Endothelial cell (in vitro differentiated cells): Measurements from ENCODE around the gene VAC14. TPM values are rescaled to one million over a fixed set of nuclear protein-coding genes. Genes with fewer than 3 reads are reported as not detected.

Experiments used
- DNase-seq: peaks from one replicate; pipeline ENCODE4 v3.0.0; 2021; ENCODE audit warnings: low spot score
- H3K27ac Mint-ChIP-seq: one replicate; pipeline ENCODE4 v1.8.0; 2021; ENCODE audit warnings: mixed read lengths, inconsistent platforms; ENCODE audit not compliant: unreplicated experiment
- H3K27me3 Mint-ChIP-seq: one replicate; pipeline ENCODE4 v1.8.0; 2021; ENCODE audit warnings: mild to moderate bottlenecking, moderate library complexity, mixed read lengths, inconsistent platforms; ENCODE audit not compliant: unreplicated experiment
- H3K36me3 Mint-ChIP-seq: one replicate; pipeline ENCODE4 v1.8.0; 2021; ENCODE audit warnings: mild to moderate bottlenecking, low read depth, mixed read lengths, inconsistent platforms; ENCODE audit not compliant: unreplicated experiment
- H3K4me1 Mint-ChIP-seq: one replicate; pipeline ENCODE4 v1.8.0; 2021; ENCODE audit warnings: mild to moderate bottlenecking, mixed read lengths, inconsistent platforms; ENCODE audit not compliant: unreplicated experiment
- H3K4me3 Mint-ChIP-seq: one replicate; pipeline ENCODE4 v1.8.0; 2021; ENCODE audit warnings: mild to moderate bottlenecking, mixed read lengths, inconsistent platforms; ENCODE audit not compliant: unreplicated experiment
- H3K9me3 Mint-ChIP-seq: one replicate; pipeline ENCODE4 v1.8.0; 2021; ENCODE audit warnings: mixed read lengths, inconsistent platforms; ENCODE audit not compliant: unreplicated experiment
- total RNA-seq: library from RNA; stranded (reverse); fragmentation: NEBNext Ultra II Directional; extraction: Animal tissue kit (Norgen Biotek cat#: 25700); gene quantifications from one replicate; pipeline ENCODE4 v1.2.1, GENCODE V29; 2021; ENCODE audit not compliant: unreplicated experiment
- TF ChIP-seq, protein P1 (sequence below): fragments of 200-600 bp; sonication (generic); IDR thresholded peaks from one replicate; pipeline ENCODE4 v1.5.0; 2021; ENCODE audit warnings: antibody characterized with exemption; ENCODE audit not compliant: unreplicated experiment

Gene VAC14
- total RNA-seq, 1 donor from 2014 or later: 35.6 TPM

DNA sequence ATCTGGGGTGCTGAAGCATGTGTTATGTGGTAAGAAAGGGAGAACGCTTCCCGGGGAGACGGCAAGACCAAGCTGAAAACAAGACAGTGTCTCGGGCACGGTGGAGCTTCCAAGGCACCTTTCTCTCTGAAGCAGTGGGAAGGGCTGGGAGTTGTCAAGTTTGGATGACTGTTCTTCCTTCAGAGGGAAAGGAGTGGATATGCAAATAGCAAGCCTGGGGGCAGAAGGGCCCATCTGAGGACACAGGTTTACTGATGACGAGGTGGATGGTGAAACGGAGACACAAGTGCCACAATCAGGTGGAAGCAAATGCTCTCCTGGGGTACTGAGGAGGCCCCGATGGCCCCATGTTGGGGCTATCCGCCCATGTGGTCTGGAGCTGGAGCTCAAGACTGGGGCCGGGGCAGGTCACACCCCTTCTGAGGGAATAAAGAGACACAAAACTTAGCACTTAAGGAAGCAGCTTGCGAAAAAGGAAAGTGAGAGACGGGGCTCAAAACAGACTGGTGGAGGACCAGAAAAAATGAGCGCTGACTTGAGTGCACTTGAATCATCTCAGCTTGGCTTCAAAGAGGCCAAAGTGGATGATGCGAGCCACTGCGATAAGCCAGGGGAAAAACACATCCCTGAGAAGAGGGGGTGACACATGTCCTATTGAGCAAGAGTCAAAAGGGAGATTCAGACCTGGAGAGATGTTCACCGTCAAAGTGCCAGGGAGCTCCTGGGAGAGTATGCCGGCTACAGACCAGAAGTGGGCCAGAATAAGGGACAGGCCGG is 80.3 kb downstream of the VAC14 start:
- H3K4me1 Mint-ChIP-seq: peaks cover 19% of the 10 kb centered on the region
- peaks cover 7% of the 10 kb centered on the region for H3K9me3 Mint-ChIP-seq
- H3K27ac Mint-ChIP-seq: peak overlapping the region; percentile 30
- H3K27me3 Mint-ChIP-seq: peaks cover 7% of the 10 kb centered on the region
- TF ChIP-seq, protein P1, sequence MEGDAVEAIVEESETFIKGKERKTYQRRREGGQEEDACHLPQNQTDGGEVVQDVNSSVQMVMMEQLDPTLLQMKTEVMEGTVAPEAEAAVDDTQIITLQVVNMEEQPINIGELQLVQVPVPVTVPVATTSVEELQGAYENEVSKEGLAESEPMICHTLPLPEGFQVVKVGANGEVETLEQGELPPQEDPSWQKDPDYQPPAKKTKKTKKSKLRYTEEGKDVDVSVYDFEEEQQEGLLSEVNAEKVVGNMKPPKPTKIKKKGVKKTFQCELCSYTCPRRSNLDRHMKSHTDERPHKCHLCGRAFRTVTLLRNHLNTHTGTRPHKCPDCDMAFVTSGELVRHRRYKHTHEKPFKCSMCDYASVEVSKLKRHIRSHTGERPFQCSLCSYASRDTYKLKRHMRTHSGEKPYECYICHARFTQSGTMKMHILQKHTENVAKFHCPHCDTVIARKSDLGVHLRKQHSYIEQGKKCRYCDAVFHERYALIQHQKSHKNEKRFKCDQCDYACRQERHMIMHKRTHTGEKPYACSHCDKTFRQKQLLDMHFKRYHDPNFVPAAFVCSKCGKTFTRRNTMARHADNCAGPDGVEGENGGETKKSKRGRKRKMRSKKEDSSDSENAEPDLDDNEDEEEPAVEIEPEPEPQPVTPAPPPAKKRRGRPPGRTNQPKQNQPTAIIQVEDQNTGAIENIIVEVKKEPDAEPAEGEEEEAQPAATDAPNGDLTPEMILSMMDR: no peak
- no peak for DNase-seq
- H3K36me3 Mint-ChIP-seq: peaks cover 34% of the 10 kb centered on the region
- peak overlapping the region; percentile 65 for H3K4me3 Mint-ChIP-seq

DNA sequence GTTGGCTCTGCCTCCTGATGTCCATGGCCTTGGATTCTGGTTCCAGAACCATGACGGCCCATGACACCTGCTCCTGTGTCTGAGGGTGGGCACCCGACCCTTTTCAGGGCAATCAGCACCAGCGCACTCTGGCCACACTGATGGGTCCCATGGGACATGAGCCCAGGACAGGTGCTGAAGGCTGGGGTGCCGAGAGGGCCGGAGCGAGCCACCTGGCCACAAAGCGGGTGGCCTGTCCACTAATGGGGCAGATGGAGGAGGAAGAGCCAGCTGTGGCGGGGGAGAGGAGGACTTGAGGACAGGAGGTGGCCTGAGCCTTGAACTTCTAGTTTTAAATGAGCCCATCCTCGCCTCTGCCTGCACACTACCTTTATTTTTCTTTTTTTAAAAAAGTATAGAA is 83.9 kb downstream of the VAC14 start:
- Mint-ChIP-seq H3K4me1 (peaks cover 37% of the 10 kb centered on the region), H3K27ac (no peak overlapping the region), H3K4me3 (no peak overlapping the region)

DNA sequence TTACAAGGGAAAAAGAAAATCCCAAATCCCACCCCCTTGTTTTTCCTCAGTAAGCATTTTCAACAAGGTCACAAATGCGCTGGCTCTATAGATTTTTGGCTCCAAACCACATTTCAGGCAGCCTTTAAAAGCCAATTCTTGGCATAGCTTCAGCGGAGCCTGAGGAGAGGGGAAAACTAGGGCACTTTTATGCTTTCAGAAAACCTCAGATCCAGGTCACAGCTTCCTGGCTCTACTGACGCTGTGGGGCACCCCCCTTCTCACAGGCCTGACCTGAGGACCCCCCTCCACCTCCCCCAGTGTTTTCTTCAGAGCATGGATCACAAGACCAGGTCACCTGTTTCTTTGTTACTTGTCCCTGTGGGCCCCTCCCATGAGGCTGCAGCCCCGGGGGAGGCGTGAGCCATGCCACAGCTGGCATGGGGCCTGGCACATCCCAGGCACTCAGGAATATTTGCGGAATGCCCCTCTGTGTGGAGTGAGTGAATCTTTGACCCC is 85.0 kb downstream of the VAC14 start:
- TF ChIP-seq, protein P1: no peak
- Mint-ChIP-seq H3K27ac (no peak overlapping the region), H3K4me3 (no peak overlapping the region), H3K27me3 (peaks cover 6% of the 10 kb centered on the region), H3K4me1 (peaks cover 40% of the 10 kb centered on the region), H3K36me3 (peaks cover 19% of the 10 kb centered on the region), H3K9me3 (peaks cover 7% of the 10 kb centered on the region)
- no peak for DNase-seq

More for the DNA sequence above, 83.9 kb downstream of the VAC14 start:
- Mint-ChIP-seq H3K27me3 (peaks cover 7% of the 10 kb centered on the region), H3K36me3 (peaks cover 29% of the 10 kb centered on the region), H3K9me3 (peaks cover 7% of the 10 kb centered on the region)
- TF ChIP-seq, protein P1: no peak
- no peak for DNase-seq

DNA sequence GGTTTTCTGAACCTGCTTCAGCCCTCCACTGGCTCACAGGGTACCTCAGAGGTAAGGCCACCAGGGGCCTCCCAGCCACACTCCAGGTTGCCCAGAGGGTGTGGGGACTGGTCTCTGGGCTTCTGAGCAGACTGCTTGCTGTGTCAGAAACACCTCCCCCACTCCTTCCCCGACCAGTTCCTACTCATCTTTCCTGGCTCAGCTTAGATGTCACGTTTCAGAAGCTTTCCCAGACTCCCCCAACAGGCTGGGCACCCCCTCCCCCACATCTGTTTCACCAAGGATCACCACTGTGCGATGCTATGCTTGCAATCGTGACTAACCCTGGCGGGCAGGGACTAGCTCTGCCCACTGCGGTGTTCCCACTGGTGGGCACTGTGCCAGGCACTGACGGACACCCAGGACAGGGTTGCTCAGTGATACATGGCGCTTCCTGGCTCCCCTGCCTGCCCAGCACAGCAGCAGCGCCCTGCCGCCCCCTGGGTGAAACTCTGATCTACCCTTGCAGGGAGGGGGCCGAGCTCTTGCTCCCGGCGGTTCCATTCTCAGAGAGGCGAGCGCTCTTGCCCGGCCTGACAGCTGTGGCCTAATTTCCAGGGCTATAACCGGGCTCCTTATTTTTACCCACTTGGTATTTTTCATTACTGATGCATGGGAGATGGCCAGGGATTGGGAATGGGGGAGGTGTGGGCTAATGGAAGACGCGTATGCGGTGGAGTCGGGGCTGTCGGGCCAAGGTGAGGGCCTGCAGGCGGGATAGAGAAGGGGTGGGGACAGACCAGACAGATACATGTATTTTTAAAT is 85.7 kb downstream of the VAC14 start:
- H3K36me3 Mint-ChIP-seq: peaks cover 13% of the 10 kb centered on the region
- no peak for DNase-seq
- TF ChIP-seq, protein P1: no peak
- peaks cover 41% of the 10 kb centered on the region for H3K4me1 Mint-ChIP-seq
- H3K4me3 Mint-ChIP-seq: no peak overlapping the region
- peaks cover 1% of the 10 kb centered on the region for H3K27me3 Mint-ChIP-seq
- H3K9me3 Mint-ChIP-seq: peaks cover 7% of the 10 kb centered on the region
- no peak overlapping the region for H3K27ac Mint-ChIP-seq
